GM19372 (cell line): ENCODE results near the gene MNAT1.
"Not testable (repeated sequence)": the region's sequence is repeated elsewhere in the genome, so short reads cannot be mapped to it uniquely, and the experiment has no call there.

Experiments
- ATAC-seq: cut with Tn5 transposase; IDR thresholded peaks from one replicate; pipeline ENCODE4 v1.9.1; 2021; ENCODE audit warnings: mild to moderate bottlenecking, low read depth, moderate library complexity; ENCODE audit not compliant: unreplicated experiment

MNAT1 gene

GRCh38 chr14:60800409-60800808 is 65.8 kb downstream of the MNAT1 start:
- no peak for ATAC-seq

GRCh38 chr14:60803871-60804270 is 69.3 kb downstream of the MNAT1 start:
- no peak for ATAC-seq

- no peak for ATAC-seq
Measured at GRCh38 chr14:60805841-60806430, 71.4 kb downstream of the MNAT1 start.

- no peak for ATAC-seq
Measured at GRCh38 chr14:60807247-60807646, 72.7 kb downstream of the MNAT1 start.

DNA sequence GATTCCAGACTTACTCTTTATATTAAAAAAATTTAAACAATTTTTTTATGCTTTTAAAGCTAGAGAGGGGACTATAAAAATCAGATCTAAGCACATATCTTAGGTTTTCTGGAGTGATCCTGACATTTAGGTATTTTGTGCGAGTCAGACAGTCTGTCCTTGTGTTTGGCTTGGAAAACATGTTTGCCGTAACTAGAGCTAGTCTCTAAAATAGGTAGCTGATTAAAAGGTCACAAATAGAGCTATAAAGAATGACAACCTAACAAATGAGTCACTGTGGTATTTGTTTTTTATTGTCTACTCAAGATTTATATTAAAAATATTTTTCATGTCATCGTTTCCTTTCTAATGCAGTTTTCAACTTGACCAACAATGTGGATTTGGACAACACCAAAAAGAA is 73.4 kb downstream of the MNAT1 start:
- no peak for ATAC-seq

DNA sequence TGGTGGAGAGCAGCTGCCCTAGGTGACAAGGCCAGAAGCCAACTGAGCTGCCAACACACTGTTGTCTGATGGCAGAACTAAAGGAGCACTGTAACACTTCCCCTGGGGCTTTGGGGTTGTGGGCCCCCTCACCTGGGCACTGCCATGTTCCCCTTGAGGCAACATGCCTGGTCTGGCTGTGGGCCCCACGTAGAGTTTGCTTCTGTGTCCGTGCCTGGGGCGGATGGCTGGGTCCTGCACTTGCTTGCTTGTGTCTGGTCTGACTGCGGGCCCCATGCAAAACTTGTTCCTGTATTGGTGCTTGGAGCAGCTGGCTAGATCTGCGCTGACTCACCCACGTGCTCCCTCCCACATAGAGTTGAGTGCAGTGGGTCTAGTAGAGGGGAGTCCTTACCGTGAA is 78.4 kb downstream of the MNAT1 start:
- ATAC-seq = no peak

- peak; percentile 93 for ATAC-seq
Measured at GRCh38 chr14:60815371-60815770, 80.8 kb downstream of the MNAT1 start.

DNA sequence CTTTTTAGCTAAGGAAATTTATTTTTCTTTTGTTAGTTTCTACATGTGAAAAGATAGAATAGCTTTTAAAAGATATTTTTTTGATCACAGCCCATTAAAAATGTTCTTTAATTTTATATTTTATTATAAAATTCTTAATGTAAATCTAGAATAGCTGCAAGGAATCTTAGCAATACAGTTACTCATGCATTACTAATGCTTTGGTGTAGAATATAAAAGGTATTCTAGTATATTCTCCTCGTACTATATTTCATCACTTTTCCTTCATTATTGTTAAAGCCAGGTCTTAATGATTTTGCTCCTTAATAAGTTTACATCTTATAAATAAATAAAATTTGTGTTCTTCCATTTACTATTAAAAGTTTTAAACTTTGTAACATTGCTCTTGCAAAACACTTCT is 82.6 kb downstream of the MNAT1 start:
- ATAC-seq = no peak

GRCh38 chr14:60819575-60819974 is 85.0 kb downstream of the MNAT1 start:
- no peak for ATAC-seq

- ATAC-seq = no peak
Measured at GRCh38 chr14:60838601-60839000, 104.0 kb downstream of the MNAT1 start.

- ATAC-seq = no peak
Measured at GRCh38 chr14:60839057-60839456, 104.5 kb downstream of the MNAT1 start.

DNA sequence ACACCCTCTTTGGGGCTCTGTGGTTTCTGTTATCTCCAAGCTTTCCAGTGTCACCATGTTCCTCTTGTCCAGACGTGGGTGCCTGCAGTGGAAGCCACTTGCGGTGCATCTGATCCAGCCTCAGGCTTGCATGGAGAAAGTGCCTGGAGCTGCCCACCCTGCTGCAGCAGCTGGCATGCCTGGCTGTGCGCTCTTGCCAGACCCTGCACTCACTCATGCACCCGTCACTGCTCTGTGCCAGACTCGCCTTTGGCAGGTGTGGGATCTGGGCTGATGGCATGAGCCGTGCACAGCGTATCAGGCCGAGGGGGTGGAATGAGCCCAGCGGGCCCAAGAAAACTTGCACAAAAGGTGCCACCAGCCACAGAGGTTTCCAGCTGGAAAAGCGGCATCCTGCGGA is 105.1 kb downstream of the MNAT1 start:
- no peak for ATAC-seq

- no peak for ATAC-seq
Measured at GRCh38 chr14:60840313-60840712, 105.8 kb downstream of the MNAT1 start.

- peak; percentile 97 for ATAC-seq
Measured at GRCh38 chr14:60845523-60845922, 111.0 kb downstream of the MNAT1 start.

GRCh38 chr14:60848066-60848465 is 113.5 kb downstream of the MNAT1 start:
- no peak for ATAC-seq

- not testable (repeated sequence) for ATAC-seq
Measured at GRCh38 chr14:60851692-60852091, 117.1 kb downstream of the MNAT1 start.

DNA sequence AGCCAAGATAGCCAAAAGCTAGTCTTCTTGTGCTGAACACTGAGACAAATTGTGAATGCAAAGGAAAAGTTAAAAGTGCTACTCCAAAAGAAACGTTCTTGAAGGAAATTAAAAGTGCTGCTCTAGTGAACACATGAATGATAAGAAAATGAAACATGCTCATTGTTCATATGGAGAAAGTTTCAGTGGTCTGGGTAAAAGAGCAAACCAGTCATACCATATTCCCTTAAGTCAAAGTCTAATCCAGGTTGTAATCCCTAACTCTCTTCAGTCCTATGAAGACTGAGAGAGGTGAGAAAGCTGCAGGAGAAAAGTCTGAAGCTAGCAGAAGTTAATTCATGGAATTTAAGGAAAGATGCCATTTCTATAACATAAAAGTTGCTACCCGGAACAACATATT is 121.5 kb downstream of the MNAT1 start:
- no peak for ATAC-seq

DNA sequence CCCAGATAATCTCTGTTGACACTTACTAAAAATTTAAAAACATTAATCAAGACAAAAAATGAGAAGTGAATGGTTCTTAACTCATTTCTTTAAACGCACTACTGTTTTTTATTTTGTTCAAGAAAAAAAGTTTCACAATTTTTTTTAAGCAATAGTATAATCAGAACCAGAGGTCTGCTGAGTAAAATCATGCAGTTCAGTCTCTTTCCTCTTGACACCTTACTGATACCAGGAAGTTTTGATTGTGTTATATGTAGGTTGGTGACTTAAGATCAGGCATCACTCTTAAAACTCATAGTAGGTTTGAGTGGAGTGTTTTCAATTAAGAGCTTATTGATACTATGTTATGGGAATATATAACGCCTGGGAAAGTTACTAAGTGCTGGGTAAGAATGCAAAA is 125.0 kb downstream of the MNAT1 start:
- ATAC-seq = no peak

DNA sequence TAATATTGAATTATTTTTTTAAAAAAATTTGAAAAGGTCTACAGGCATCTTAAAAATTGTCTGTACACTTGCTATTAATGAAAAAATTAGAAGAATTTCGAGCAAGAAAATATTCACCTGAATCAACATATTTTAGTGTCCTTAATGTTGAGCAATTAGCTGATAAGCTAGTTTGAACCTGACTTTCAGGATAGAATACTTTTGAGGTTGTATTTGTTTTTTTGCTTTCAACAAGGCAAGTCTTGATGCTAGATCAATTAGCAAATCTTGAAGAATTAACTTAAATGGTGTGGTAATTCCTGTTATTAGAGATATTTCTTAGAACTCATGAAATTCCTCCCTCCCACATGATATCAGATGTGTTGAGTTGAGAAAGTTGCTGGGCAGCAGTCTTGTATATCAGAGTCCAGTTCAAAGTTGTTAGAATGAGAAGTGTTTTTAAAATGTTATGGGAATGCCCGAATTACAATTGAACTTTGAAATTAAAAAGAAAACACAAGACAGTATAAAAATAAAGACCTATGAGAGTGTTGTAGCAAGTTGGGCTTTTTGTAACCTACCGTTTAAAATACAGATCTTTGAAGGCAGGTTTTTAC is 127.1 kb downstream of the MNAT1 start:
- no peak for ATAC-seq

- ATAC-seq = no peak
Measured at GRCh38 chr14:60862283-60862682, 127.7 kb downstream of the MNAT1 start.

DNA sequence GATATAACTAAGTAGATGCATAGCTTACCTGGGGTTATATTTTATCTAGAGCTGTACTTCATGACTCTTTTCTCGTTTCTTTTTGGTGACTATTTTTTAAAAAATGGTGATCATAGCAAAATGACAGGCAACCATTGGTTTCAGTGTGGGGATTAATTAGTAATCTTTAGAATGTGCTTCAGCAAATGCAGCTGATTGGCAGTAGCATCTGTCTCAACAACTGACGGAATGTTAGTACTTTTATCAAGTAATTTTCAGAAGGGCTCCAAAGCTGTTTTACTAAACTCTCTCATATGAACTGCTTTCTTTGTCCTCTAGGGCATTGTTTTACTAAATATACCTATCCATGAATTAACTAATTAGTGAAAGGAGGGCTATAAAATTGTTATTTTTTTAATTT is 128.7 kb downstream of the MNAT1 start:
- ATAC-seq = no peak

GRCh38 chr14:60865378-60866127 is 131.0 kb downstream of the MNAT1 start:
- ATAC-seq = no peak
